GM08714 (cell line): ENCODE data around the gene TIMM22.
A peak's percentile ranks its signal among the peaks of the same experiment; 100 is the strongest.
"Not testable (repeated sequence)": the region's sequence is repeated elsewhere in the genome, so short reads cannot be mapped to it uniquely, and the experiment has no call there.

Source experiments
- H3K4me3 ChIP-seq: fragments of 200-500 bp; sonication (Bioruptor generic); 2 replicates; pipeline ENCODE4 v1.5.1; 2014; ENCODE audit warnings: mild to moderate bottlenecking, low read length, inconsistent platforms
- ZNF274 ChIP-seq: IDR thresholded peaks from 2 replicates; pipeline ENCODE4 v1.6.1; 2012; ENCODE audit warnings: mild to moderate bottlenecking, low read depth, low read length

Gene TIMM22

DNA sequence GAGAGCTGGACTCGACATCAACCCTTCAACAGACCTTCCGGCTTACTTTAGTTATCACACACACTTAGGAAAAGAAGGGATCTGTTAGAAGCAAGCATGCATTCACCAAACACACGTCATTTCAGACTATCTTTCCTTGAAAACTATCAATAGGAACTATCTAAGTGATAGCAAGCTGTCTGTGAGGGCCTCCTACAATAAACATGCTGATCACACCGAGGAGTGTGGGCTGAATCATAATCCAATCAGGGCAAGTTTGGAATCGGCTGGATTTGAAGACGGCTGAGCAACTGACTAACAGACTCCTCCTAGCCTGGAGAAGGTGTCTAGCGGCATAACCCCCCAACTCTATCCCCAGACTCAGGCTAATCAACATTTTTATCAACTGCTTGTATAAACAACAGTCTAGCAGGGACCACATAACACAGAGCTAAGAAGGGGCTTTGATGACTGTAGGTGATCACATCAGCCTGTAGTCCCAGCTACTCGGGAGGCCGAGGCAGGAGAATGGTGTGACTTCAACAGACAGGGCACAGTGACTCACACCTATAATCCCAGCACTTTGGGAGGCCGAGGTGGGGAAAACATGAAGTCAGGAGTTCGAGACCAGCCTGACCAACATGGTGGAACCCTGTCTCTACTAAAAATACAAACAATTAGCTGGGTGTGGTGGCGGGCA is 31.5 kb upstream of the TIMM22 start:
- no peak for TF ChIP-seq ZNF274
- no peak overlapping the region for H3K4me3 ChIP-seq

DNA sequence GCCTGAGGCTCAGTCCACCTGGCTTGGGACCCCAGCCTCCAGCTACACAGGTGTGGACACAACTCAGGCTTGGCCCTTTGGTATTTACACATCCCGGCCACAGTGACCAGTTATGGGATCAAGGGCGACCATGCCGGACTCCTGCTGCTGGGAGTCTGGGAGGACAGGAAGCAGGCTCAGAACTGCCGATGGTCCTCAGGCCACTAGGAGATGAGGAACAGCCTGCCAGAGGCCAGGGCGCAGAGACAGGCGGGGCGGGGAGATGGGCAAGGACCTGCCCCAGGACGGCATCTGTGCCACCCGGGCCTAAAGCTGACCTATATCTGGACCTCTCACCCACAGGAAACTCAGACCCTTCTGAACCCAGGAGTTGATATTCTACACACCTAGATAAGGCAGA is 29.8 kb upstream of the TIMM22 start:
- no peak for TF ChIP-seq ZNF274
- no peak overlapping the region for H3K4me3 ChIP-seq

DNA sequence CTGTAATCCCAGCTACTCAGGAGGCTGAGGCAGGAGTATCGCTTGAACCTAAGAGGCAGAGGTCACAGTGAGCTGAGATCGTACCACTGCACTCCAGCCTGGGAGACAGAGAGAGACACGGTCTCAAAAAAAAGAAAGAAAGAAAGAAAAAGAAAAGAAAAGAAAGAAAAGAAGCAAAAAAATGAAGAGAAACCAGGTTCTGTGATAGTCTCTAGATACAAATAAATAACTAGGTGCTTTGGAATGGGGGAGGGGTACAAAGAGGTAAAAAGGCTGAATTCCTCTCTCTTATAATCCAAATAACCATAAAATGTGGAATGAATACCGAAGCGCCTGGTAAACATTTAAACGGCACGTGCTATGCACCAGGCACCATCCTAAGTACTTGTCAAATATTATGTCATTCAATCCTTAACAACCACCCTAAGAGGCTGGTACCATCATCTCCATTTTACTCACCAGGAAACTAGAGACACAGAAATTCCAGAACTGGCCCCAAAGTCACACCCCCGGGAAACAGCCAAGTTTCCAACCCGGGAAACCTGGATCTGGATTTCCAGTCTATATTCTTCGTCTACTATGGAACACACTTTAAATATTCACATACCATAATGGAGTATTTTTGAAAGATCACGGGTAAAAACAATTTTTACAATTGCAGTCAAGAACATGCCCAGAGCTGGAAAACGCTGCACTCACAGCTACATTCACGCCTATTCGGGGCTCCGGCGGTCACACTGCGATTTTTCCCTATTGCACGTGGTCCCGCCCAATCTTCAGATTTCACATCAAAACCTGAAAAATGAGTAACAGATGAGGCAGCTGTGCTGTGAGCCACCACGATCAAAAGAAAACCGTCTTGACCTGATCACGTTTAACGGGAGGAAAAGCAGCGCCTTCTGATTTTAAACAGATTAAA is 27.9 kb upstream of the TIMM22 start:
- H3K4me3 ChIP-seq = no peak overlapping the region; the same call in 1 of the 2 replicates
- TF ChIP-seq ZNF274 = no peak

DNA sequence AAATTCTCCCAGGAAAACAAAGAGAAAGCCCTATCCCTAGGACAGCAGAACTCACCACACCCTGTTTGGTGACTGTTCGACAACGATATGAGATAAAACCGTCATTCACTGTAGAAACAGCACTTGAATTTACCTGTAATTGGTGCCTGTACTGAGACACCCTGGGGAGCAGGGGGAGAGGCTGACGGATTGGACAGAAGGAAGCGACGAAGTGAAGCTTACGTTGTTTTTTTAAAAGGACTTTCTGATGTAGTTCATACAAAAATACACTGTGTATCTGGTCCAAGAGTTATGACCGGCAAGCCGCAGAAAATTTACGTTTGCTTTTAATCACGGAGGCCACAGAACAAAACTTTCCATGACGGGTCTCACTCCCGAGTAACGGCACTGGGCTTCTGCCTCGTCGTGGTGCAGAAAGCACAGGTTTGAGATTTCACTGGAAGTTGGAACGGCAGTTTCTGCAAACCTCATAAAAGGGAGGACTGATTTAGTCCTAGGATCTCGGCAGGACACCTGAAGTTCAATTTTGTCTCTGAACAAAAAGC is 27.0 kb upstream of the TIMM22 start:
- no peak for TF ChIP-seq ZNF274
- H3K4me3 ChIP-seq = no peak overlapping the region; the same call in 1 of the 2 replicates

DNA sequence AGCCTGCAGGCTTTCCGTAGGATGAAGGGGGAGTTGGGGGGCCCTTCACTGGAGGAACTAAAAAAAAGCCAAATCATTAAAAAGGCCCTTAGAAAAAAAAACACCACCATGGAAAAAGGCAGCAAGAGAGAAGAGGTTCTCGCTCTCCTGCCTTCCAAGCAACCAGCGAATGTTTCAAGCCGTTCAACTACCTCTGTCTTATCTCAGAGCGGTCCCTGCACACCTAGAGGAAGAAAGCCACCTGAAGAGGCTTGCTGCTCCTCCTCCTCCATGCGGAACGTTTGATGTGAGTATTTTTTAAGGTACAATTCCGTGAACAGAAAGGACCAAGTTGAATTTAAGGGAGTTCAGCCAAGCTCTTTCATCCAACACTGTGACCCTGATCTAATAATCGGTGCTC is 26.6 kb upstream of the TIMM22 start:
- no peak overlapping the region for H3K4me3 ChIP-seq
- no peak for TF ChIP-seq ZNF274

DNA sequence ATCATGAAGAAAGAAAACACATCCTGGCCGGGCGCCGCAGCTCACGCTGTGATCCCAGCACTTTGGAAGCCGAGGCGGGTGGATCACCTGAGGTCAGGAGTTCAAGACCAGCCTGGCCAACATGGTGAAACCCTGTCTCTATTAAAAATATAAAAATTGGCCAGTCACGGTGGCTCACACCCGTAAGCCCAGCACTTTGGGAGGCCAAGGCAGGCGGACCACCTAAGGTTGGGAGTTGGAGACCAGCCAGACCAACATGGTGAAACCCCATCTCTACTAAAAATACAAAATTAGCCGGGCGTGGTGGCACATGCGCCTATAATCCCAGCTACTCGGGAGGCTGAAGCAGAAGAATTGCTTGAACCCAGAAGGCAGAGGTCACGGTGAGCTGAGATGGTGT is 25.1 kb upstream of the TIMM22 start:
- not testable (repeated sequence) for H3K4me3 ChIP-seq

DNA sequence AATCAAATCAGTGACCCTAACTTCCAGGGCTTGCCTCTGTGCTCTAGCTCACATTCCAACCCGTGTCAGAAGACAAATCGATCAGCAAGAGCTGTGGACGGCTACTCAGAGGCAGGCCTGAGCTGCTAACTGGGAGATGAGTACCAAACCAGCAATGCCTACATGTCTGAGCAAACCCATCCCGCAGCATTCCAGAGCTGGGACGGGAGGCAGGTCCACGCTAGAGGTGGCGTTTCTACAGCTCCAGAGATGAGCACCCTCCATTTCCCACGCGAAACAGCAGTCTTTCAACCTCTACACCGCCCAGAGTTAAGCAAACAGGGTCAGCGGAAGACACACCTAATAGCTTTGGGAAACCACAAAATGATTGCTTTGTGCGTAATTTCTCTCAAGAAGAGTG is 23.9 kb upstream of the TIMM22 start:
- no peak overlapping the region for H3K4me3 ChIP-seq
- TF ChIP-seq ZNF274 = no peak

DNA sequence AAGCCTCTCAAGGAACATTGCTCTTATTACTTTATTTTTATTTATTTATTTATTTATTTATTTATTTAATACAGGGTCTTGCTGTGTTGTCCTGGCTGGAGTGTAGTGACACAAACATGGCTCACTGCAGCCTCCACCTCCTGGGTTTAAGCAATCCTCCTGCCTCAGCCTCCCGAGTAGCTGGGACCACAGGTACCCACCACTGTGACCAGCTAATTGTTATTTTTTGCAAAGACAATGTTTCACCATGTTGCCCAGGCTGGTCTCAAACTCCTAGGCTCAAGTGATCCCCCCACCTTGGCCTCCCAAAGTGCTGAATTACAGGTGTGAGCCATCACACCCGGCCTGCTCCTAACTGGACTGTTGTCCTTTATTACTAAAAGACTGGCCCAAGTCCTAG is 22.2 kb upstream of the TIMM22 start:
- not testable (repeated sequence) for H3K4me3 ChIP-seq

DNA sequence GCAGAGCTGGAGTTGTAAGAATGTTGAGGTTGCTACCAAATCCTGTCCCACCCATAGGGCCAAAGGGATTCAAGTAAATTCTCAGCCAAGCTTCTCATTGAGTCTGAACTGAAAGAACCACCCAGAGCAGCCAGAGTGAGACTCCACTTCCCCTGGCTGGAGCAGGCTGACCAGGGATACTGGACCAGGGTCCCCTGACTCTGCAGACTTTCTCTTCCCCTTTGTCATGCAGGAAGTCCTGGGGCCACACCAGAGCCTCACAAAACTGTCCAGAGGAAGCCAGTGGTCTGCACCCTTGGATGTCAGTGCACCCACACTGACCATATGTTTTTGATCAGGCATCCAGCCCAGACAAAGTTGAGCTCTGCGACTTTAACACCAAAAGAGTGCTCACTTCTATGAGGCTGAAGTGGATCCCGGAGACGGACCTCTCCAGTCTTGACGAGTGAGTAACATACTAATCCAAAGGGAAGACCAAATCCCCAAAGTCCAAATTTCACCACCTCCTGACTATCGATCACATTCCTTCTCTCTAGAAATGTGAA is 21.5 kb upstream of the TIMM22 start:
- no peak for TF ChIP-seq ZNF274
- H3K4me3 ChIP-seq = no peak overlapping the region

DNA sequence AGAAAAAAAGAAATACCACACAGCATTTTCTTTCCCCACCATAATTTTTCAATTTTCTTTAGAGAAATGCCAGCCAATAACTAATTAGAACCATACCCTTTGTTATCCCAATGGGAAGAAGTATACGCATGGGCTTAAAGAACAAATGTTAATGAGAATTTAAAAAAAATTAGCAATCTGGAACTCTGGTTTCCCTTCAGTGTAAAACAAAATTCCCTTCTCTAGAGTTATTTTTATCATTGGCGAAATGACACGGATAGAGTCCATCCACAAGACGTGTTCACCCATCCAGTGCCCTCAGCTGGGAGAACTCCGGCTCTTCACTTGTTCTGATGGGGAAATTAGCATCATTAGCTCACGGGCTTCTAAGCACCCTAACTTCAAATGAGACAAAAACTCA is 20.6 kb upstream of the TIMM22 start:
- TF ChIP-seq ZNF274 = no peak

DNA sequence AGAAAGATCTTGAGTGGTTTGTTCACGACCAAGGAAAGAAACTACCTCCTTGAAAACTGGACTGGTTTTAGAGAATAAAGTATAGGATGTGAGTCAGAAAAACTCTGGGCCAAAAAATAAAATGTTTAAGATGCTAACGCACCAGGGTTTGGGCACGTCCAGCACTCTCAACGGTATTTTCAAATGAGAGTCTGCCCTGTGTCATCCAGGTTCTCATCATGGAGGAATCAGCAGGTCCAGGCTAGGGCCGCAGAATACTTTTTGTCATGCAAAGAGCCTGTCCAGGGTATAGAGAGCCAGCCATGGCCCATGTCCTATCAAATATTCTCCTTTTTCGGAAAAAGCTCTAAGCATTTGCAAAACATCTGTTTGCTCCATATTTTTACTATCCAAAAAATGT is 19.8 kb upstream of the TIMM22 start:
- no peak overlapping the region for H3K4me3 ChIP-seq
- TF ChIP-seq ZNF274 = no peak

More for the DNA sequence above, 20.6 kb upstream of the TIMM22 start:
- no peak overlapping the region for H3K4me3 ChIP-seq

DNA sequence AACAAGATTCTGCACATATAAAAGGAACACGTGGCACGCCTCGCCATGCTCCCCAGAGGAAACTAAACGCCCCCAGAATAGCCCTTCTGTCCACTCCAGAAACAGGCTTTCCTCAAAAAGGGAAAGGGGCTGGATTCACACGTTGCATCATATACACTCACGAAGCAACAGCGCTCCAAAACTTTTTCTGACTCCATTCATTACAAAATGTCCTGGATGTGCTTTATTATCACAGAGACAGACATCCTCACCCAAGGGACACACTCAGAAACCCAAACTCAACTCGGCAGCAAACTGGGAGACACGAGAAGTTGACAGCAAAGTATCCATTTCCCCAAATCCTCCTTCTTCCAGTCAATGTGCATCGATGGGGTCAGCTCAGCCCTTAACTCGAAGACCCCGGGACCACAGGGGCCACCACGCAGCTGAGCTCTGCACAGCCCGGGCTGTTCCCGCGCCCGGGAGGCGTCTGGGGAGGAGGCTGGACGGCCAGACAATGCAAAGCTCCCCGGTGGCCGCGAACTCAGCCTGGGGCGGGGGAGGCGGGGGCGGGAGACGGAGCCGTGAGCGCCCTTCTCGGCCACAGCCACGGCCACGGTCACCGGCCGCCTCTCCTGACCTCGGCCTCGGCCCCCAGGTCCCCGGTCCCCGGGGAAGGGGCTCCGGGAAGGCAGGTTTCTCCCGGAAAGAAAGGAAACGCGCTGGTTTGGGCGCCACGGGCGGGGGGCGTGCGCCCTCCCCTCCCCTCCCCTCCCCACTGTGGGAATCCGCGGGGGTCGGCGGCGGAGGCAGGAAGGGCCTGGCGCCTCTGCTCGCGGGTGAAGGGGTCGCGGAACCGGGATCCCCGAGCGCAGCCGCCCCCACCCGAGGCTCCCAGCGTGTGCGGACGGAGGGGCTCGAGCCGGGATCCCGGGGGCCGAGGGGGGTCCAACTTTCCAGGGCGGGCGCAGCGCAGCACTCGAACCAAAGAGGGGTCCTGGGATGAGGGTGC is 18.5 kb upstream of the TIMM22 start:
- H3K4me3 ChIP-seq = no peak overlapping the region; the same call in 1 of the 2 replicates
- TF ChIP-seq ZNF274 = no peak

DNA sequence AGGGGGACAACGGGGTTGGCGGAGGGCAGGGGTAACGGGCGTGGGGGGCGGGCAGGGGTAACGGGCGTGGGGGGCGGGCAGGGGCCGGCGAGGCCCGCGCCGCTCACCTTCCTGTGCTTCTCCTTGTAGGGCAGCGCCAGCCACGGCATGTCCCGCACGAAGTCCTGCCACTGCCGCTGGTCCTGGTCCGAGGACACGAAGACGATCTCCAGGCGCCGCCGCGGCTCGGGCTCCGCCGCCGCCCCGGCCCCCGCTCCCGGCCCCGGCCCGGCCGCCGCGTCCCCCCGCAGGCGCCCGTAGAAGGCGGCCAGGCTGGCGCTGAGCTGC is 17.8 kb upstream of the TIMM22 start:
- peak overlapping the region; percentile 61; the same call in 1 of the 2 replicates for H3K4me3 ChIP-seq
- TF ChIP-seq ZNF274 = no peak
